ENCODE measurements around the gene CRTAC1.

GRCh38 chr10:97905276-97905675 lies 125.1 kb downstream of the CRTAC1 start:
- TF ChIP-seq POLR2AphosphoS5 (IDR thresholded peaks at IDR 0.05; ENCODE audit: low read depth) (no peak), SPI1 (IDR thresholded peaks at IDR 0.05; ENCODE audit: borderline replicate concordance, low read depth) (no peak), GABPA (IDR thresholded peaks at IDR 0.05; ENCODE audit: low read depth) (no peak)
- TF ChIP-seq, protein P1, sequence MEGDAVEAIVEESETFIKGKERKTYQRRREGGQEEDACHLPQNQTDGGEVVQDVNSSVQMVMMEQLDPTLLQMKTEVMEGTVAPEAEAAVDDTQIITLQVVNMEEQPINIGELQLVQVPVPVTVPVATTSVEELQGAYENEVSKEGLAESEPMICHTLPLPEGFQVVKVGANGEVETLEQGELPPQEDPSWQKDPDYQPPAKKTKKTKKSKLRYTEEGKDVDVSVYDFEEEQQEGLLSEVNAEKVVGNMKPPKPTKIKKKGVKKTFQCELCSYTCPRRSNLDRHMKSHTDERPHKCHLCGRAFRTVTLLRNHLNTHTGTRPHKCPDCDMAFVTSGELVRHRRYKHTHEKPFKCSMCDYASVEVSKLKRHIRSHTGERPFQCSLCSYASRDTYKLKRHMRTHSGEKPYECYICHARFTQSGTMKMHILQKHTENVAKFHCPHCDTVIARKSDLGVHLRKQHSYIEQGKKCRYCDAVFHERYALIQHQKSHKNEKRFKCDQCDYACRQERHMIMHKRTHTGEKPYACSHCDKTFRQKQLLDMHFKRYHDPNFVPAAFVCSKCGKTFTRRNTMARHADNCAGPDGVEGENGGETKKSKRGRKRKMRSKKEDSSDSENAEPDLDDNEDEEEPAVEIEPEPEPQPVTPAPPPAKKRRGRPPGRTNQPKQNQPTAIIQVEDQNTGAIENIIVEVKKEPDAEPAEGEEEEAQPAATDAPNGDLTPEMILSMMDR (IDR thresholded peaks at IDR 0.05; ENCODE audit: insufficient read depth, low read length) = no peak

Data from HL-60 (cell line).